Vagina (tissue), 2 donors: ENCODE measurements around the gene DHPS.

Experiments
- POLR2A ChIP-seq, 2 donors: fragments of 450-650 bp; IDR thresholded peaks; one replicate each; pipeline ENCODE4 v1.6.1; 2017; ENCODE audit warnings: antibody characterized with exemption in 2 of 2, mild to moderate bottlenecking in 2 of 2, moderate library complexity in 2 of 2
- POLR2AphosphoS5 ChIP-seq, 2 donors: sonication (generic); formaldehyde crosslinking; IDR thresholded peaks; one replicate each; pipeline ENCODE4 v1.9.0; 2017; ENCODE audit warnings: antibody characterized with exemption in 2 of 2, mild to moderate bottlenecking in 2 of 2, low read depth in 1 of 2; ENCODE audit not compliant: insufficient read depth in 1 of 2
- TF ChIP-seq, protein P1 (sequence below), 3 experiments: fragments of 450-650 bp in 2 of 3; fragments of 200-600 bp in 1 of 3; sonication (generic) in 1 of 3; IDR thresholded peaks; one replicate each; pipeline ENCODE4 v1.5.1; 2017 to 2019; ENCODE audit warnings: antibody characterized with exemption in 3 of 3, mild to moderate bottlenecking in 2 of 3, moderate library complexity in 2 of 3

DNA sequence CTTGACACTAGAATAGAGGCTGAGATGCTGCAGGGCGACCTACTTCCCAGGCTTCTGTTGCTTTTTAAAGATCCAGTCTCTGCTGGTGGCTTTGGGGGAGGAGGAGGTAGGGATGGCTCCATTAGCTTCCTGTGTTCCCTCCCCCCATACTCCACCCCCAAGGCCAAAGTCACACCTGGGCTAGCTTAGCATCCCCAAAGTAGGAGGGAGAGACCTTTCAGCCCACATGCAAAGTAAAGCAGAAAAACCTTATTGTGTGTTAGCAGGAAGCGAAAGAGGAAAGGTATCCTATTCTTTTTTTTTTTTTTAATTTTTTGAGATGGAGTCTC lies 45.3 kb upstream of the DHPS start:
- TF ChIP-seq POLR2A (IDR thresholded peaks at IDR 0.05) (no peak), POLR2AphosphoS5 (IDR thresholded peaks at IDR 0.05; ENCODE audit: insufficient read depth in 1 of 2, low read depth in 1 of 2) (no peak)
- TF ChIP-seq, protein P1, sequence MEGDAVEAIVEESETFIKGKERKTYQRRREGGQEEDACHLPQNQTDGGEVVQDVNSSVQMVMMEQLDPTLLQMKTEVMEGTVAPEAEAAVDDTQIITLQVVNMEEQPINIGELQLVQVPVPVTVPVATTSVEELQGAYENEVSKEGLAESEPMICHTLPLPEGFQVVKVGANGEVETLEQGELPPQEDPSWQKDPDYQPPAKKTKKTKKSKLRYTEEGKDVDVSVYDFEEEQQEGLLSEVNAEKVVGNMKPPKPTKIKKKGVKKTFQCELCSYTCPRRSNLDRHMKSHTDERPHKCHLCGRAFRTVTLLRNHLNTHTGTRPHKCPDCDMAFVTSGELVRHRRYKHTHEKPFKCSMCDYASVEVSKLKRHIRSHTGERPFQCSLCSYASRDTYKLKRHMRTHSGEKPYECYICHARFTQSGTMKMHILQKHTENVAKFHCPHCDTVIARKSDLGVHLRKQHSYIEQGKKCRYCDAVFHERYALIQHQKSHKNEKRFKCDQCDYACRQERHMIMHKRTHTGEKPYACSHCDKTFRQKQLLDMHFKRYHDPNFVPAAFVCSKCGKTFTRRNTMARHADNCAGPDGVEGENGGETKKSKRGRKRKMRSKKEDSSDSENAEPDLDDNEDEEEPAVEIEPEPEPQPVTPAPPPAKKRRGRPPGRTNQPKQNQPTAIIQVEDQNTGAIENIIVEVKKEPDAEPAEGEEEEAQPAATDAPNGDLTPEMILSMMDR (IDR thresholded peaks at IDR 0.05): no peak
